Left kidney (tissue), 8 donors: Measurements from ENCODE around the gene HBG2. TPM values are rescaled to one million over a fixed set of nuclear protein-coding genes. Genes with fewer than 3 reads are reported as not detected.
"Not testable (repeated sequence)": the region's sequence is repeated elsewhere in the genome, so short reads cannot be mapped to it uniquely, and the experiment has no call there.

Experiments used
- DNase-seq: peaks from one replicate; pipeline ENCODE4 v3.0.0-alpha.2; 2013
- long read RNA-seq, 8 donors: transcript quantifications; one replicate each; lab custom pipeline, GENCODE V29; 2026
- polyA plus RNA-seq: library from polyadenylated mRNA; unstranded; fragments of 120-200 nt; gene quantifications from one replicate; pipeline ENCODE4 v1.2.1, GENCODE V29; 2013; ENCODE audit not compliant: insufficient read length

Gene HBG2
- 1,458 TPM for polyA plus RNA-seq
- long read RNA-seq, donor 1, transcript HBG2-201 (3 exons, 614 nt), result major isoform, 1,387 of 2,367 reads
- long read RNA-seq, donor 1, partial matches to known transcripts, result 978 of 2,367 reads
- long read RNA-seq, donor 1, other reads (novel, unspliced or antisense), result 0 of 2,367 reads
- long read RNA-seq, donor 2, transcript HBG2-201 (3 exons, 614 nt), result major isoform, 1,114 of 1,832 reads
- long read RNA-seq, donor 2, partial matches to known transcripts, result 717 of 1,832 reads
- long read RNA-seq, donor 2, other reads (novel, unspliced or antisense), result 0 of 1,832 reads
- long read RNA-seq, donor 3, transcript HBG2-201 (3 exons, 614 nt), result major isoform, 888 of 1,573 reads
- long read RNA-seq, donor 3, partial matches to known transcripts, result 683 of 1,573 reads
- long read RNA-seq, donor 3, other reads (novel, unspliced or antisense), result 0 of 1,573 reads
- long read RNA-seq, donor 4, transcript HBG2-201 (3 exons, 614 nt), result major isoform, 377 of 775 reads
- long read RNA-seq, donor 4, partial matches to known transcripts, result 398 of 775 reads
- long read RNA-seq, donor 4, other reads (novel, unspliced or antisense), result 0 of 775 reads
- long read RNA-seq, donor 5, transcript HBG2-203 (3 exons, 307 nt), result minor isoform, 6 of 4,826 reads
- long read RNA-seq, donor 5, transcript HBG2-201 (3 exons, 614 nt), result major isoform, 2,475 of 4,826 reads
- long read RNA-seq, donor 5, partial matches to known transcripts, result 2,345 of 4,826 reads
- long read RNA-seq, donor 5, other reads (novel, unspliced or antisense), result 0 of 4,826 reads
- long read RNA-seq, donor 6, transcript HBG2-201 (3 exons, 614 nt), result major isoform, 2,844 of 5,118 reads
- long read RNA-seq, donor 6, partial matches to known transcripts, result 2,270 of 5,118 reads
- long read RNA-seq, donor 6, other reads (novel, unspliced or antisense), result 0 of 5,118 reads
- long read RNA-seq, donor 7, transcript HBG2-203 (3 exons, 307 nt), result minor isoform, 12 of 6,011 reads
- long read RNA-seq, donor 7, transcript HBG2-201 (3 exons, 614 nt), result major isoform, 3,439 of 6,011 reads
- long read RNA-seq, donor 7, partial matches to known transcripts, result 2,560 of 6,011 reads
- long read RNA-seq, donor 7, other reads (novel, unspliced or antisense), result 0 of 6,011 reads
- long read RNA-seq, donor 8, transcript HBG2-201 (3 exons, 614 nt), result major isoform, 600 of 932 reads
- long read RNA-seq, donor 8, partial matches to known transcripts, result 332 of 932 reads
- long read RNA-seq, donor 8, other reads (novel, unspliced or antisense), result 0 of 932 reads

GRCh38 chr11:5254646-5255413, at the start of gene HBG2:
HBG2 (minus strand) TSS chr11:5254781; CDS start chr11:5254728, 53 bp downstream.
- DNase-seq, result not testable (repeated sequence)

GRCh38 chr11:5304046-5304445, 49.5 kb upstream of the HBG2 start:
- no peak for DNase-seq

GRCh38 chr11:5303626-5304025, 49.0 kb upstream of the HBG2 start:
- DNase-seq, result no peak

GRCh38 chr11:5301846-5302245, 47.3 kb upstream of the HBG2 start, which contains the start of gene OR51B4:
OR51B4 (minus strand) TSS chr11:5301946; CDS start chr11:5301946, 0 bp downstream.
- no peak for DNase-seq

- no peak for DNase-seq
These were observed 45.7 kb upstream of the HBG2 start for GRCh38 chr11:5300251-5300650.

GRCh38 chr11:5298451-5298850, 43.9 kb upstream of the HBG2 start:
- DNase-seq, result no peak

- DNase-seq, result no peak
These were observed 43.2 kb upstream of the HBG2 start for GRCh38 chr11:5297721-5298323.

- DNase-seq, result not testable (repeated sequence)
These were observed 39.9 kb upstream of the HBG2 start for GRCh38 chr11:5294342-5294995.

GRCh38 chr11:5293028-5293427, 38.4 kb upstream of the HBG2 start:
- no peak for DNase-seq

- no peak for DNase-seq
These were observed 36.7 kb upstream of the HBG2 start for GRCh38 chr11:5291207-5291838.

GRCh38 chr11:5290106-5290505, 35.5 kb upstream of the HBG2 start:
- no peak for DNase-seq

GRCh38 chr11:5289696-5290095, 35.1 kb upstream of the HBG2 start:
- no peak for DNase-seq

GRCh38 chr11:5288906-5289550, 34.4 kb upstream of the HBG2 start:
- DNase-seq, result no peak

GRCh38 chr11:5288108-5288905, 33.7 kb upstream of the HBG2 start:
- DNase-seq, result no peak

GRCh38 chr11:5286901-5287300, 32.3 kb upstream of the HBG2 start:
- no peak for DNase-seq

- DNase-seq, result no peak
These were observed 31.8 kb upstream of the HBG2 start for GRCh38 chr11:5286351-5286750.

GRCh38 chr11:5285703-5286340, 31.2 kb upstream of the HBG2 start:
- DNase-seq, result no peak

- no peak for DNase-seq
These were observed 30.1 kb upstream of the HBG2 start for GRCh38 chr11:5284637-5285036.
